NCI-H1092 treated with DMSO at 0.1 percent for 48 hours (cell line): Measurements from ENCODE around the gene BBS9.
"Not testable (repeated sequence)": the region's sequence is repeated elsewhere in the genome, so short reads cannot be mapped to it uniquely, and the experiment has no call there.

Experiments
- DNase-seq: peaks from one replicate; lab custom pipeline; 2025; lab: John Stamatoyannopoulos, UW

Gene BBS9

DNA sequence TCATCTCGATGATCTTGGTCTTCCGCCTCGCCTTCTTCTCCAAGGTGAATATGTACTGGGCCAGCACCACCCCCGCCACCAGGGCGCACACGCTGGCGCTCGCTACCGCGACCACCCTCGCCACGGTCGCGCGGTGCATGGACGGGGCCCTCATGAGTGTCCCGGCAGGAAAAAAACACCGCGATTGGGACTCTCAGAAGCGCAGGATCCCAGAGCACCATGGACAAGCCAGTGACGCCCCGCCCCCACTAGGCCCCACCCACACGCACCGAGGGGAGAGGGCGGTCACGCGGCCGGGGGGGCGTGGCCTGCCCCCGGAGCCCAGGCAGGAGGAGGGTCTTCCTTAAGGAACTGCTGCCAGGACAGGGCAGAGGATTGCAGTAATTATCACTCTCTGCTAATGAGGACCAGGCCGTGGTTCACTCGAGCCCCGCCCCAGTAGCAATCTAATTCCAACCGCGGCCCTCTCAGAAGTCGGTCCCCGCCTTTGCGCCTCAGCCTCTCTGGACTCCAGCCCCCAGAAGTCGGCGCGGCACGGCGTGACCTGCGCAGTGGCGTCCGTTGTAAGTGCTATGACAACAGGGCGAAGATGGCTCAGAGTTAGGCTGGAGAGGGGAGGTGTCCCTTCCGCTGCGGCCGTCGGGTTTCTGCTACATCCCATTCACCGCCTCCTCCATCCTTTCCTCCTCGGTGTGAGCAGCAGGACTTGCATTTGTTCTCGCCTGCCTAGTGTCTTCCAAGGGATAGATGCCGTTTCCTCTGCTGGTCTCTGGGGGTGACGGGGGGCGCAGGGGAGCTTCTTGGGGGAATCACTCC, at the start of gene BBS9:
BBS9 (plus strand) TSS at position 575 of the 816 bp plus-strand sequence. CDS start 16,689 bp downstream, outside the sequence.
- DNase-seq: peak; percentile 95

DNA sequence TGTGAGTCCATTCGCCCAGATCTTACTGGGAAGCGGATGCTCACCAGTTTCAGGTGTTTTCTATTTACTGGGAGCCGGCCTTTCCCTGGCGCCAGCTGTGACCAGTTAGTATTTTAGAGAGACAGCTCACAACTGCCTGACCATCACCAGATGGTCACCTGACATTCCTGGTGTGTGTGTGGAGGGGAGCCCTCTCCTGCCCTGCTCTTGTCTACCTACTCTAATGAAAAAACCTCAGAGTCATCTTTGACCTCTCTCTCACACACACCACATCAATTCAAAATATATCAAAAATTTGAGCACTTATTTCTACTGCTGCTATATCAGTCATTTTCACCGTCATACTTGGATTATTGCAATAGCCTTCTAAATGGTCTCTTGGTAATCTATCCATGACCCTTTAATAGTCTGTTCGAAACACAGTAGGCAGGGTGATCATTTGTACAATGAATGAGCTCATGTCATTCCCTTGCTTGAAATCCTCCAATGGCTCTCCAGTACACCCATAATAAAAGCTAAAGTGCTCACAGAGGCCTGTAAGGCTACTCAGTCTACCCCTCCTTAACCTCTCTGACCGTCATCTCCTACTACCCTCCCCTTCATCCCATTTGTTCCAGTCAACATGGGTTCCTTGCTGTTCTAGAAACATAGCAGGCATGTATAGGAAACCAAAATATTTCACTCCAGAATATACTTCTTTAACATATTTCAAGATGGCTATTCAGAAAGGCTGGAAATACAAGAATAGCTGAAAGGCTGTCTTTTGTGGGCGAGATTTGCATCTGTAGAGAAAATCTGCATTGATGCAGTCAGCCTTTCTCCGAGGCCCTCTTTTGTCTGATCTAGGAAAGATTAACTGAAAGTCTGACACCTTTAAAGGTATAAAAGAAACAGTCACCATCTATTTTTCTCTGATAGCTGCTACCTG, 49.3 kb upstream of the BBS9 start:
- DNase-seq: no peak

DNA sequence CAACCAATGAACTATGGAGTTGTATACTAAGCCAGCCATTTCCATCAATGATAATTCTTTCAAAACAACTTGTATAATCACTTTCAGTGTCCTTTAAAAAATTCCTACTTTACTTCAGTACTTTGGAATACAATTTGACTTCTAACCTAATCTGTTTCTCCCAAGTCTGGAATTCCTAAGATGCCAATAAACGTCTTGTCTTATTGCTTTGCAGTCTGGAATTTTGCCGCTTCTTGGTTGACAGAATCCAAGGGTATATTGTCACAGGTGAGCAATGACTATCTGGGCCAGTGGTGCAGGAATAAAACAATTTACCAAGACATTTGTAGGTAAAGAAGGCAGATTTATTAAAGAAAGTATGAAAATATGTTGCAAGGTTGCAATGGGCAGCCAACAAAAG, 42.0 kb upstream of the BBS9 start:
- no peak for DNase-seq

DNA sequence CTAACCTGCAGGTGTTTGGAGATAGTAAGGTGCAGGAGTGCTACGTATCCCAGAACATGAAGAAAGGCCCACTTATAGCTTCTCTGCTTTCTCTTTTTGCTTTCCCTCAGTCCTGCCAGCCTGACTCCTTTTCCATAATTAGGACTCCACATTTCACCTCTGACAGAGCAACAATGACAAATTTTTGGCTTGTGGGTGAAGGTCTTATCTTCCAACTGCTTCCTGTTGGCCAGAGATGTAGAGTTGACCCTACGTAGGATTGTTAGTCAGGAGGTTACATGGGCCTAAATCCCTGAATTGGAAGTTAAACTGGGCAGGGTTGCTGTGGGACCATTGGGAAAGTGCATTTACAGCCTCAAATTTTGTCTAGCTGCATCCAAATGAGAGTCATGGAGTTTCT, 41.5 kb upstream of the BBS9 start:
- no peak for DNase-seq

DNA sequence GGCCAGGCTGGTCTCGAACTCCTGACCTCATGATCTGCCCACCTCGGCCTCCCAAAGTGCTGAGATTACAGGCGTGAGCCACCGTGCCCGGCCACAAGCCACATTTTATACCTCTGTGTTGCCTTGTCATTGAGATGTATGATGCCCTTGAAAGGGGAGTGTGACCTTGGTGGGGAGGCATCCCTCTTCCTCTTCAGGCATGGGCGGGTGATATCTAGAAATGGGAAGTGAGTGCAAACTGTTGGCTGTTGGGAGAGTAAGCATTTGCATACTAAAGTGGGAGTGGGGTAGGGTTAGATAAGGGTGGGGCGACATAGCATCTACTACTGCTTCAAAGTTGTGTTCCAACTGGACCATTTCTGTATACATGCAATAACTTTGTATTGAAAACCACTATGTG, 40.2 kb upstream of the BBS9 start:
- DNase-seq: no peak

DNA sequence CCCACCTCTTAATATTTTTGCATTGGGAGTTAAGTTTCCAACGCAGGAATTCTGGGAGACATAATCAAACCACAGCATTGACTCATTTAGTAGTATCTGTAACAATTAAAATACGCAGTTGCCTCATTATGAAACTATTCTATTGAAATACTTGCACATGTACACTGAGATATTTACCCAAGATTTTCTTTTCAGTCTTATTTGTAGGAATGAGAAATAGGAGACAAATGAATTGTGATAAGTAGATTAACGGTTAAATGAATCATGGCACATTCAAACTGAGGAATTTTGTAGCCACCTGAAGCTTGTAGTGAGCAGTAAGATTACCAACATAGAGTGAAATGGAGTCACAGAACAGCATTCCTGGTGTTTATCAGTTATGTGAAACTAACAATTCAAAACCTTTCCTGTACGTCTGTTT, 38.2 kb upstream of the BBS9 start:
- no peak for DNase-seq

DNA sequence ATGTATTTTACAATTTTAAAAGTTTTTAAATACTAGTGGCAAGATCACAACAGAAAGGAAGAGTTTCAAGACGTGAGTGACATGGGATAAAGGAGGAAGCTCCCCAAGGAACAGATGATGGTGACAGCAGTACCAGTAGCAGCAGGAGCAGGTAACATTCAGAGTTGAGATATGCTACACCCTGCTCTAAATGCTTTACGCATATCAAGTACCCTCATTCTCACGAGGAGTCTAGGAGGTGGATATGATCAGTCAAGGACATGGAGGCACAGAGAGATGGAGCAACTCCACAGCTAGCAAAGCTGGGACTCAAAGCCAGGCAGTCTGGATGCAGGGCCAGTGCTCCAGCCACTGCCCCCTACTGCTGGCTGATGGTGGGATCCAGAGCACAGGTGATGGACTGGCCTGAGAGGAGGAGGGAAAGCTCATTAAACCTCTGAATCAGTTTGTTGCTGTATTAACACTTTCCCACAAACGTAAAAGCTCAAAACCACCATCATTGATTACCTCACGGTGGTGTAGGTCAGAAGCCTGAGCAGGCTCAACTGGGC, 37.6 kb upstream of the BBS9 start:
- DNase-seq: no peak

DNA sequence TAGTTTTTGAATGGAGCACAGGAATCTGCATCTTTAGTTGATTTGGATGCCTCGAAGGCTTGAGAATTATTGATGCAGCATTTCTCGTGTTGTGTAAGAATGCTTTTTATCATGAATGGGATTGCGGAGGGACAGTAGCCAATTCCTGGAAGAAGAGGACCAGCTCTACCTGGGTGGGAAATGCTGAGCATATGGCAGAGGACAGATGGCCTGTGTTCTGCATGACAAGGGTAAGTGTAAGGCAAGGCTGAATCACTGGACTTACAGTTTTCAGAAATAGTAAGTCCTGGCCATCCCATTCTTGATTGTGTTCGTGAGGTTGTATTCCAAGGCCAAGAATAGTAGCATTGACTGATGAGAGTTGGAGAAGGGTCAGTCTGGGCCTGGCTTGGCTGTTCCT, 36.1 kb upstream of the BBS9 start:
- no peak for DNase-seq

DNA sequence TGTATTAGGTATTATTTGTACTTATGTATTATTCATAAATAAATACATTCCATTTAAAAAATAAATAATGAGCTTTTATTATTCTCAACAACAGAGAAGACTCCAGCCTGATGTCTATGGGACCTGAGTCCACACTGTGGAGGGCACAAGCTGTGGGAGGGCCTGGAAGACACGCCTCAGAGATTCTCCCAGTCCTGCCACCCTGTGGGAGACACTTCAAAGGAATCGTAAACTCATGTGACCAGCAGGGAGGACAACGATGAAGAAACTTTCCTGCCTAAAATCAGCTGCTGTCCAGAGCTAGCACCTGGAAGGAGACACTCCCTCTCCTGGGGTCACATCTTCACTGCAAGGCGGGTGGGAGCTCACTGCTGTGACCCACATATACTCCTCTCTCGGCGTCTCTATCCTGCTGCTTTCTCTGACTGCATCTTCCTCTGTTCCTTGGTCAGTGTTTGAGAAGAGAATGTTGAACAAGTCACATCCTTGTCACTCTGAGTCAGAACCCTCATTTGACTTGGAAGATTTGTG, 34.6 kb upstream of the BBS9 start:
- DNase-seq: not testable (repeated sequence)

DNA sequence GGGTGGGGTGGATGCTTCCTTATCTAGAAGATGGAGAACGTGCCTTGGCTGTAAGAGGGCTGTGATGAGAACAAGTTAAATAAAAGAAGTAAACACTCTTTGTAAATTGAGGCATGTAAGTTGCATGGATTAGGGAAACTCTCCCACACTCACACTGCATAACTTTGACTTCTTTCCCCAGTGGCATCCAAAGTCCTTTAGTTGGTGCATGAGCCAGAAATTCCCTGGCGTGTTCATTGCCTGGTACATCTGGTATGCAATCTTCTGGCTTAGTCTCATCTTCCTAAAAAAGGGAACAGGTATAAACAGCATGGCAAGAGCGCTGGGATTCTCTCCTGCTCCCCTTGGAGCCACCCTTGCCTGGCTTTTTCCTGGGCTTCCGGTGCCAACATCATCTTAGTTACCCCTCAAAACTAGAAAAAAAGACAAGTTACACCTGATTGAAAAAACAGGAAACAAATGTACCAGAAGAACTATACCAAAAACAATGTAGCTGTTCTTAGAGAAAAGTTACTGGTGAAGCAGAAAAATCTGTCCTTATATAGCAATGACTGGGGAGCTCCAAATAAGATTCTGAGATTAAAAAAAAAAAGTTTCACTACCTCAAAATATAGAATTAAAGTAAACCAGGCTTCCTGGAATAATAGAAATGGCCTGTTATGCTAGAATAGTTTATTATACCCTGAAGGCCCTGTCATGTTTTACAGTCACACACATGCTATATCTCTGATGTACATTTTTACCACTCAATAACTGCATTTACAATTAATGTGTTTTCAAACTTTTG, 30.0 kb upstream of the BBS9 start:
- no peak for DNase-seq

DNA sequence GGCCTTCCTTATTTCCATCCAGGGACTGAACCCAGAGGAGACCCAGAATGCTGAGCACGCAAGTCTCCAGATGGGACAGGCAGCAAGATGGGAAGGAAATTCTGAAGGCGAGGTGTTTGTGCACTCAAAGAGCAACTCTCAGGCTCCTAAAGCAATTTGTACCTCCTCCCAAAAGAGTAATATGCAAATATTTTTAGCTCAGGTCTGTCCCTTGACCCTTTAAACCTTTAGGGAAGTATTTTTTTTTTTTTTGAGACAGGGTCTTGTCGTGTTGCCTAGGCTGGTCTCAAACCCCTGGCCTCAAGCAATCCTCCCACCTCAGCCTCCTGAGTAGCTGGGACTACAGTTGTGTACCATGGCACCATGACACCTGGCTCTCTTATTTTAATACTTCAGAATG, 28.6 kb upstream of the BBS9 start:
- DNase-seq: no peak

DNA sequence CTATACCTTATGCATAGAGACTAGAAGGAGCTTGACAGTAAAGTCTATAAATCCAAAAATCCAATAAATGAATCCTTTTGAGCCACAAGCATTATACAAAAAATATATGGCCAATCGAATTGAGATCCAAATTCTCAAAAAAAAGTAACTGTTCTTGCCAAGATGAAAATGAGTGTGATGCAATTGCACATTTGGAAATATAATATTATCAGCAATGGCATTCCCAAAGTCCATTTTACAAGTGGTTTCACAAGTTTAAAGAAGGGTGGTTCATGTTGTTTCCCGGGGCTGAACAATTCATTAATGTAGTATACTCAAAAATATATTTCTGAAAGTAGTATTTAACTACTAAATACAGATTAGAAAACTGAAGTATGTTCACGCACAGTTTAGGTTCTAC, 27.5 kb upstream of the BBS9 start:
- no peak for DNase-seq

DNA sequence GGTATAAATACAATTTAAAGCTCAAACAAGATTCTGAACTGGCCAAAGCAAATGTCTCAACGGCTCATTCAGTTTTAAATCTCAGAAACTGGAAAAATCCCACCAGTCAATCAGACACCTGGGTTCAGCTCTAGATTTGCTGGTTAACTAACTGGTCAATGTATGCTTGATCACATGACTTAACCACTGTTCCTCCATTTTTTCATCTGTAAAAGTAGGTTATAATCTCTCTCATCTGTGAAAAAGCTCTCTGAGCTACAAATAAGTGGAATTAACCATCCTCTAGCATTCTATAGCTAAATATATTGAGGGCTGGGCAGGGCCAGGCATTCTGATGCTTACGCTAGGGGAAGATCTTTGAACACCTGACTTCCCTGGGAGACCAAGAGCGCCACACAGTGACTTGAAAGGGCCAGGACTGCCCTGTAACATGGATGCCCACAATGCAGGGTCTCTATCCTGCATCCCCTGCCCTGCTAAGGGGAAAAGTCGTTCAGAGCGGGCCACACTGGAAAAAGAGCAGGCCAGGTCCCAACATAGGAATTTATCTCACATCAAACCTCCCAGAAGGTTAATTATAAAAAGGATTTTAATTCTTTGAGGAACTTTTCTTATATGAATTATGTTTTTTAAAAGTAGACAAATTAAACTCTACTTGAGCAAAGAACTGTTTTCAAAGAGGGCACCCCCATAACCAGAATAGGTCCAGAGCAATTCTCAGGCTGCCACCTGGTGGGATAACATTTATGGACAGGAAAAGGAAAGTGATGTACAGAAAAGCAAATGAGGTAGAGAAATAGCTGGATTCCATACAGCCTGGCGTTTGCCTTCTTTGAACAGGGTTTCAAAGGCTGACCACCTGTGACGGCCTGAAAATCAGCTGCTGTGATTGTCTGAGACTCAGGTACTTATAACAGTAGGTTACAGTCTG, 22.0 kb upstream of the BBS9 start:
- peak; percentile 18 for DNase-seq

DNA sequence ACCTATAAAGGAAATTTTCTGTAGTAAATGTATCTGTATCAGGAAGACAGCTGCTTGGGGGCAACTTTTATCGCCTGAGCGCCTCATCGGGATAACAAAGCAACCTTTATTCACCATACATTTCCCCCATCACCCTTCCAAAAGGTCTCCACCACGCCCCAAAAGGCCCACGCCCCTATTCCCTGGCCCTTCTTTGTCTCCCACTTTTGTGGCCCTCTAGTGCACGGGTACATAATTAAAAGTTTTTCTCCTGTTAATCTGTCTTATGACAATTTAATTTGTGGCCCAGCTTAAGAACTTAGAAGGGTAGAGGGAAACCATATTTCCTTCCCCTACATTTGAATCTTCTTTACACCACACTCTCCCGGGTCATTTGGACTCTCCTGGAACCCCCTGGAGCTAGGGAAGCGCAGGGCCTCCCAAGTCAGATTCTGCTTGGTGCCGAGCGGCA, 20.8 kb upstream of the BBS9 start:
- peak; percentile 63 for DNase-seq

DNA sequence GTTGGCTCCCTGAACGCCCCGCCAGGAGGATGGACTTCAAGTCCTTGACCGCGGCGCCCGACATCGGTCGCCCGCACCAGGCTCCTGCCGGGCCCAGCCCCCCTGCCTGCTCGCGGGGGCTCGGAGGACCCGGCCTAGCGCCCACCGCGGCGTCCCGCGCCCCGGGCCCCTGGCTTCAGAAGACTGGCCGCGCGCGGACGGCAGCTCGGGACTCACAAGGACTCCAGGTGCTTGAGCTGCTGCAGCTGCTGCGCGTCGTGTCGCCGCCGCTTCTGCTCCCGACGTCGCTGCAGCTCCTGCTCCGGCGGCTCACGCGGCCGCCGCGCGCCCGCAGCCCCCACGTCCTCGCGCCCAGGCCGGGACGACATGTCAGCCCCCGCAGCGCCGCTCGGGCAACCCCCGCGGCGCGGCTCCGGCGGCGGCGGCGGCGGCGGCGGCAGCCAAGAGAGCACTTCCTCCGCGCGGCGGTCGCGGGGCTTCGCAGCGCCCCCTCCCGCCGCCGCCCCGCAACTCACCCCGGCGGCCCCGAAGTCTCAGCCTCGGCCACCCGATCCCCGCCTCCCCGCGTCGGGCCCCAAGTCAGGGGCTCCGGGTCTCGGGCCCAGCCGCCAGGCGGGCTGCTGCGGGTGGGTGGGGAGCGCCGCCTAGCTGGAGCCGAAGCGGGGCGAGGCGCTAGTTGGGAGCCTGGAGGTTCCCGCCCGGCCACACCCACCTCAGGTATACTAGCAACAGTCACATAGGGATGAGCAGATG, 20.2 kb upstream of the BBS9 start, which contains the start of gene RP9:
RP9 (minus strand) TSS at position 400 of the 753 bp plus-strand sequence; CDS start at position 368, 32 bp downstream.
- DNase-seq: peak; percentile 86

DNA sequence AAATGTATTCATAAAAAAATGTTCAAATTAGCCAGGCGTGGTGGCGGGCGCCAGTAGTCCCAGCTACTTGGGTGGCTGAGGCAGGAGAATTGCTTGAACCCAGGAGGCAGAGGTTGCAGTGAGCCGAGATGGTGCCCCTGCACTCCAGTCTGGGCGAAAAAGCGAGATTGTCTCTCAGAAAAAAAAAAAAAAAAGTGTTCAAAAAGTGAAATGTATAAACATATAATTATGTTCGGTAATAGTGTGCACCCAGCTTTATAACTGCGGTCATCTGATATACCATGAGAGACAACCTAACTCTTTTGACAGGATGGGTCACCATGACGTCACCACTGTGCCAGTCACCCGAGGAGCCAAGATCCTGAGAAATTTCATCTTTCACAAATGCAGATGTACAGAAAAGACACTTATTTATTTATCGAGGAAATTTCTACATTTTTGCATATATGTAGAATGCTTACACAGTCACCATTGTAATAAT, 19.6 kb upstream of the BBS9 start:
- DNase-seq: no peak

DNA sequence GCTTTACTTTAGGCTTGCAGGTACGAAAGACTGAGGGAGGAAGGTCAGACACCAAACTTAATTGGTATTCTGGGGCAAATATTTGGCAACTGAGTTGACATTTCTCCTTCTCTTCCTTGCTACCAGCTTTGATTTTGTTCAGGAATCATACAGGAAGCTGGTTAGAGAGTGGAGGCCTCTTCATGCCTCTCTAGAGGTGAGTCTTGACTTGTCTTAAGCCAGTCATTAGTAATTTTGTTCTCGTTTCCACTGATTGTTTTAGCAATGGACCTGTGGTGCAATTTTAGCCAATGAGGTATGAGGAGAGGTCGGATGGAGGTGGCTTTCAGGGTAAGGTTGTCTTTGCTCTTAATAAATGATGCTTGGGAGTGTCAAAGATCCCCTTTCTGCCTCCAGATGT, 17.8 kb upstream of the BBS9 start:
- DNase-seq: no peak

DNA sequence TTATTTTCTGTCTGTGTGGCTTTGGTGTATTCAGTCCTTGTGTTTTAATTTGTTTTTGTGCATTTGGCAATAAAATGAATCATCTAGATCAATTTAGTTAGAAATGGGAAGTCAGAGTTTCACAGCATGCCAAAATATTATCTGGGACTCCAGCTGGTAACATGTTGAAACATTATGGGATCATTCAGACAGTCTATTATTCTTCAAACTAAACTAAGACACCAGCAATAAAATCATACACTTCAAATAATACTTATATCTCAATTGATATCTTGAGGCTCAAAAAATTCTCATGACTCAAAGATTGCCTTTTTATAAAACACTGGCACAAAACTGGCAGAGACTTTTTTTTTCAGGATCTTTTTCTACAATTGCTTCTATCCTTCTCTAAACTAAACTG, 14.4 kb upstream of the BBS9 start:
- DNase-seq: no peak

DNA sequence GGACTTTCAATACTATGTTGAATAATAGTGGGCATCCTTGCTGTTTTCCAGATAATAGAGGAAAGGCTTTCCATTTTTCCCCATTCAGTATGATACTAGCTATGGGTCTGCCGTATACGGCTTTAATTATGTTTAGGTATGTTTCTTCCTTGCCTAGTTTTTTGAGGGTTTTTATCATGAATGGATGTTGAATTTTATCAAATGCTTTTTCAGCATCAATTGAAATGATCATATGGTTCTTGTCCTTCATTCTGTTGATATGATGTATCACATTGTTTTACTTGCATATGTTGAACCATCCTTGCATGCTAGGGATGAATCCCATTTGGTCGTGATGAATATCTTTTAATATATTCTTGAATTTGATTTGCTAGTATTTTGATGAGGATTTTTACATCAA, 11.0 kb upstream of the BBS9 start:
- no peak for DNase-seq
